Ovary (tissue), 9 donors: ENCODE results near the gene GAMT. TPM values are rescaled to one million over a fixed set of nuclear protein-coding genes. Genes with fewer than 3 reads are reported as not detected.

Experiments
- DNase-seq, 5 donors: peaks; one replicate each; pipeline ENCODE4 v3.0.0-alpha.2; 2019 to 2020
- H3K27ac ChIP-seq, 2 donors: fragments of 200-600 bp; one replicate each; pipeline versions ENCODE4 v1.5.1 to v1.8.0; 2019 to 2022
- H3K27me3 ChIP-seq: fragments of 200-600 bp; one replicate; pipeline ENCODE4 v1.8.0; 2022
- H3K36me3 ChIP-seq: fragments of 200-600 bp; sonication (generic); one replicate; pipeline ENCODE4 v1.5.1; 2019
- H3K4me1 ChIP-seq: one replicate; pipeline ENCODE4 v1.8.1; 2013; ENCODE audit warnings: mild to moderate bottlenecking, moderate library complexity; ENCODE audit not compliant: insufficient read depth
- H3K4me3 ChIP-seq: fragments of 200-600 bp; sonication (generic); one replicate; pipeline ENCODE4 v1.5.1; 2017
- H3K9me3 ChIP-seq, 2 donors: fragments of 200-600 bp in 1 of 2; sonication (generic) in 1 of 2; one replicate each; pipeline versions ENCODE4 v1.5.1 to v1.8.1; 2013 to 2019; ENCODE audit warnings: mild to moderate bottlenecking in 1 of 2, moderate library complexity in 1 of 2
- EP300 ChIP-seq: sonication (generic); formaldehyde crosslinking; IDR thresholded peaks from one replicate; pipeline ENCODE4 v1.6.1; 2017; ENCODE audit warnings: antibody characterized with exemption
- POLR2A ChIP-seq: fragments of 450-650 bp; IDR thresholded peaks from one replicate; pipeline ENCODE4 v1.6.1; 2017; ENCODE audit warnings: antibody characterized with exemption, mild to moderate bottlenecking, moderate library complexity
- WGBS, 3 donors: extraction: QIAGEN DNeasy Blood & Tissue Kit in 1 of 3; methylation state at CpG; one replicate each; pipeline versions ENCODE4 v1.1.5 to v1.1.7; 2013 to 2017; 5-methylcytosine and 5-hydroxymethylcytosine counted together
- intact Hi-C, 4 donors: fragments of 100-400 bp; cut with DNase I; formaldehyde crosslinking; loops; one replicate each; pipeline versions ENCODE4 v1.11.0 to v1.15.1; 2022 to 2023
- polyA plus RNA-seq, 2 donors: library from polyadenylated mRNA; stranded (reverse); fragments of 200-250 nt in 1 of 2; fragments of 350-450 nt in 1 of 2; fragmentation: Illumina TruSeq in 1 of 2; extraction: RNeasy Lipid Tissue Mini Kit (QIAGEN cat#74804) in 1 of 2; gene quantifications; one replicate each; pipeline ENCODE4 v1.2.3, GENCODE V29; 2013 to 2014
- total RNA-seq, 7 donors: library from RNA; depleted of rRNA in 2 of 7; stranded (reverse); fragments of >200 nt in 2 of 7; fragmentation: NEBNext Ultra II Directional in 3 of 7; extraction: Animal tissue kit (Norgen Biotek cat#: 25700) in 3 of 7; gene quantifications; one replicate each; pipeline versions ENCODE4 v1.1.0 to v1.2.4, GENCODE V29; 2016 to 2023
- TF ChIP-seq, protein P1 (sequence below), 3 donors: fragments of 450-650 bp in 2 of 3; fragments of 200-600 bp in 1 of 3; IDR thresholded peaks; one replicate each; pipeline versions ENCODE4 v1.5.1 to v1.8.0; 2016 to 2022; ENCODE audit warnings: antibody characterized with exemption in 3 of 3, mild to moderate bottlenecking in 1 of 3
- donor health status: DM: no; HTN: no; CAD: no; lungs with moderate emphysema.
- donor health status: DM: no; HTN: no; CAD: no.
- donor health status: Bipolar disorder and iron deficiency.
- donor health status: DM: yes; HTN: yes; CAD: no.
- donor health status: DM: no; HTN: no; CAD: no.
- donor health status: DM: yes; HTN: yes; CAD: no.

GAMT gene
- total and polyA plus RNA-seq, 9 donors = 8.0 to 34.1 (median 17.0) TPM

- intact Hi-C loops = no loop called here
- H3K27me3 ChIP-seq = no peaks in the 10 kb centered on the region
- H3K4me3 ChIP-seq = peak overlapping the region; percentile 15
- TF ChIP-seq, protein P1, sequence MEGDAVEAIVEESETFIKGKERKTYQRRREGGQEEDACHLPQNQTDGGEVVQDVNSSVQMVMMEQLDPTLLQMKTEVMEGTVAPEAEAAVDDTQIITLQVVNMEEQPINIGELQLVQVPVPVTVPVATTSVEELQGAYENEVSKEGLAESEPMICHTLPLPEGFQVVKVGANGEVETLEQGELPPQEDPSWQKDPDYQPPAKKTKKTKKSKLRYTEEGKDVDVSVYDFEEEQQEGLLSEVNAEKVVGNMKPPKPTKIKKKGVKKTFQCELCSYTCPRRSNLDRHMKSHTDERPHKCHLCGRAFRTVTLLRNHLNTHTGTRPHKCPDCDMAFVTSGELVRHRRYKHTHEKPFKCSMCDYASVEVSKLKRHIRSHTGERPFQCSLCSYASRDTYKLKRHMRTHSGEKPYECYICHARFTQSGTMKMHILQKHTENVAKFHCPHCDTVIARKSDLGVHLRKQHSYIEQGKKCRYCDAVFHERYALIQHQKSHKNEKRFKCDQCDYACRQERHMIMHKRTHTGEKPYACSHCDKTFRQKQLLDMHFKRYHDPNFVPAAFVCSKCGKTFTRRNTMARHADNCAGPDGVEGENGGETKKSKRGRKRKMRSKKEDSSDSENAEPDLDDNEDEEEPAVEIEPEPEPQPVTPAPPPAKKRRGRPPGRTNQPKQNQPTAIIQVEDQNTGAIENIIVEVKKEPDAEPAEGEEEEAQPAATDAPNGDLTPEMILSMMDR (IDR thresholded peaks at IDR 0.05) = no peak
- TF ChIP-seq POLR2A (no peak), EP300 (no peak)
- no peaks in the 10 kb centered on the region for H3K36me3 ChIP-seq
- no peaks in the 10 kb centered on the region for H3K9me3 ChIP-seq
- peaks cover 26% of the 10 kb centered on the region for H3K4me1 ChIP-seq
- H3K27ac ChIP-seq = peak overlapping the region; percentile 55 to 62
- DNase-seq = peak; percentile 79 to 95 (median 91)
- 1 to 6% (median 6%) methylated on average over 31 of the region's 31 CpGs for WGBS, 3 donors
These were observed 40.4 kb downstream of the GAMT start for GRCh38 chr19:1360818-1361461.

- Histone ChIP-seq H3K27ac (peak overlapping the region; percentile 55 to 62), H3K4me1 (peaks cover 26% of the 10 kb centered on the region), H3K9me3 (no peaks in the 10 kb centered on the region), H3K27me3 (no peaks in the 10 kb centered on the region), H3K36me3 (no peaks in the 10 kb centered on the region), H3K4me3 (no peak overlapping the region)
- TF ChIP-seq POLR2A (no peak), EP300 (no peak)
- TF ChIP-seq, protein P1 (IDR thresholded peaks at IDR 0.05) = no peak
- intact Hi-C loops = no loop called here
- DNase-seq = no peak
- 40 to 52% (median 43%) methylated on average over 28 to 30 of the region's 30 CpGs for WGBS, 3 donors
These were observed 41.1 kb downstream of the GAMT start for GRCh38 chr19:1360126-1360817.

DNA sequence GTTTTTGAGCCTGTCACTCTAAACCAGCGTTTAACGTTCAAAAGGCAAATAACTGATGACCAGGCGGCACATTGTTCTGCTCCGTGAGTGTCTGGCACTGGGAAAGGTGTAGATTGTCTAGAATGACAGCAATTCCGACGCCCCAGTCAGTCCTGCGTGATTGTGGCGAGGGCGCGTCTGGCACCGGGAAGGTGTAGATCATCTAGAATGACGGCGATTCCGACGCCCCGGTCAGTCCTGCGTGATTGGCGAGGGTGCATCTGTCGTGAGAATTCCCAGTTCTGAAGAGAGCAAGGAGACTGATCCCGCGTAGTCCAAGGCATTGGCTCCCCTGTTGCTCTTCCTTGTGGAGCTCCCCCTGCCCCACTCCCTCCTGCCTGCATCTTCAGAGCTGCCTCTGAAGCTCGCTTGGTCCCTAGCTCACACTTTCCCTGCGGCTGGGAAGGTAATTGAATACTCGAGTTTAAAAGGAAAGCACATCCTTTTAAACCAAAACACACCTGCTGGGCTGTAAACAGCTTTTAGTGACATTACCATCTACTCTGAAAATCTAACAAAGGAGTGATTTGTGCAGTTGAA lies 43.7 kb downstream of the GAMT start:
- peaks cover 26% of the 10 kb centered on the region for H3K4me1 ChIP-seq
- H3K36me3 ChIP-seq = no peaks in the 10 kb centered on the region
- 57 to 76% (median 65%) methylated on average over 24 of the region's 24 CpGs for whole genome bisulfite sequencing, 3 donors
- H3K4me3 ChIP-seq = no peak overlapping the region
- intact Hi-C loops = no loop called here
- TF ChIP-seq, protein P1 (IDR thresholded peaks at IDR 0.05) = no peak
- TF ChIP-seq EP300 = no peak
- TF ChIP-seq POLR2A = no peak
- no peaks in the 10 kb centered on the region for H3K27me3 ChIP-seq
- peak in 1 of 5 donors; percentile 28 for DNase-seq
- H3K9me3 ChIP-seq = no peaks in the 10 kb centered on the region
- H3K27ac ChIP-seq = peak overlapping the region in 1 of 2 donors; percentile 34

DNA sequence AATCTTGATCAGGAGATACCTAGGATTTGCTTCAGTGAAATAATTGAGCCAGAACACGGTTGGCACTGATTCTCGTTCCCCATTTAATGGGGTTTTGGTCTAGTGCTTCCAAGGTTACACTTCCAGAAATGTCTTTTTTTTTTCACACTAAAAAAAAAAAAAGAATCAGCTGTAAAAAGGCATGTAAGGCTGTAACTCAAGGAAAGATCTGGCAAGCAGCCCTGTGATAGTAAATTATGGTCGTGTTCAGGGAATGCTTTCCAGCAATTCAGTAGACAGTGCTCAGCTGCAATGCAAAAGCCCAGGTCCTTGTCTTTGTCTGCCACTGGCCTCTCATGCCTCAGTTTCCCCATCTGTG lies 44.9 kb downstream of the GAMT start:
- no peaks in the 10 kb centered on the region for H3K9me3 ChIP-seq
- no peaks in the 10 kb centered on the region for H3K36me3 ChIP-seq
- WGBS, 3 donors = 13 to 24% (median 21%) methylated on average over 3 of the region's 3 CpGs
- no peaks in the 10 kb centered on the region for H3K27me3 ChIP-seq
- peak in 1 of 5 donors; percentile 19 for DNase-seq
- intact Hi-C loops = no loop called here
- H3K4me1 ChIP-seq = peaks cover 18% of the 10 kb centered on the region
- no peak overlapping the region for H3K4me3 ChIP-seq
- TF ChIP-seq POLR2A (no peak), EP300 (no peak)
- TF ChIP-seq, protein P1 (IDR thresholded peaks at IDR 0.05) = no peak
- H3K27ac ChIP-seq = no peak overlapping the region
